ENCODE results near the gene LRBA.

DNA sequence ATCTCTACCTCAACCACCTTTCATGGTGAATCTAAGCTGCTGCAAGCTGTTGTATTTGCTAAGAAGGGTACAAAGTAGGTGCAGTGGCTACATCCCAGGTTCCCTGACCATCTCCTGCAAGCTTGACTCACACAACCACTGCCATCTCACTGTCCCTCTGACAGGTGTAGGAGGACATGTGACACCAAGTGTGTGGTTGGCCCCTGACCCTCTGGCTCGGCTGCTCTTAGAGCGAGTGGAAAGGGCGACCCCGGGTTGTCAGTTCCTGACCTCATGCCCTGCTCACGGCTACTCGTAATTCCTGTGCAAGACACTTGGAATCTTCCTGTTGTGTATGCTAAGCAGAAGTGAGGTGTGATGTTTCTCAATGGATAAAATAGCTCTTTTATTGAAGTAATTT lies 752.5 kb downstream of the LRBA start:
- TF ChIP-seq, protein P1, sequence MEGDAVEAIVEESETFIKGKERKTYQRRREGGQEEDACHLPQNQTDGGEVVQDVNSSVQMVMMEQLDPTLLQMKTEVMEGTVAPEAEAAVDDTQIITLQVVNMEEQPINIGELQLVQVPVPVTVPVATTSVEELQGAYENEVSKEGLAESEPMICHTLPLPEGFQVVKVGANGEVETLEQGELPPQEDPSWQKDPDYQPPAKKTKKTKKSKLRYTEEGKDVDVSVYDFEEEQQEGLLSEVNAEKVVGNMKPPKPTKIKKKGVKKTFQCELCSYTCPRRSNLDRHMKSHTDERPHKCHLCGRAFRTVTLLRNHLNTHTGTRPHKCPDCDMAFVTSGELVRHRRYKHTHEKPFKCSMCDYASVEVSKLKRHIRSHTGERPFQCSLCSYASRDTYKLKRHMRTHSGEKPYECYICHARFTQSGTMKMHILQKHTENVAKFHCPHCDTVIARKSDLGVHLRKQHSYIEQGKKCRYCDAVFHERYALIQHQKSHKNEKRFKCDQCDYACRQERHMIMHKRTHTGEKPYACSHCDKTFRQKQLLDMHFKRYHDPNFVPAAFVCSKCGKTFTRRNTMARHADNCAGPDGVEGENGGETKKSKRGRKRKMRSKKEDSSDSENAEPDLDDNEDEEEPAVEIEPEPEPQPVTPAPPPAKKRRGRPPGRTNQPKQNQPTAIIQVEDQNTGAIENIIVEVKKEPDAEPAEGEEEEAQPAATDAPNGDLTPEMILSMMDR (IDR thresholded peaks at IDR 0.05; ENCODE audit: low read depth, low read length, poor library complexity, severe bottlenecking) = no peak
- TF ChIP-seq EZH2phosphoT487 (IDR thresholded peaks at IDR 0.05; ENCODE audit: borderline replicate concordance, low read length) = no peak
